Lung microvascular endothelial cell (primary cell): ENCODE measurements around the gene MON2. TPM values are rescaled to one million over a fixed set of nuclear protein-coding genes. Genes with fewer than 3 reads are reported as not detected.
A peak's percentile ranks its signal among the peaks of the same experiment; 100 is the strongest.
"Not testable (repeated sequence)": the region's sequence is repeated elsewhere in the genome, so short reads cannot be mapped to it uniquely, and the experiment has no call there.

Source experiments
- DNase-seq, 2 donors: peaks; one replicate each; pipeline versions ENCODE4 v3.0.0 to v3.0.0-alpha.2; 2010; ENCODE audit warnings: low read depth in 2 of 2
- total RNA-seq: library from RNA; depleted of rRNA; stranded (reverse); fragments of >200 nt; gene quantifications from 2 replicates; pipeline ENCODE4 v1.2.1, GENCODE V29; 2014

The MON2 gene, protein sequence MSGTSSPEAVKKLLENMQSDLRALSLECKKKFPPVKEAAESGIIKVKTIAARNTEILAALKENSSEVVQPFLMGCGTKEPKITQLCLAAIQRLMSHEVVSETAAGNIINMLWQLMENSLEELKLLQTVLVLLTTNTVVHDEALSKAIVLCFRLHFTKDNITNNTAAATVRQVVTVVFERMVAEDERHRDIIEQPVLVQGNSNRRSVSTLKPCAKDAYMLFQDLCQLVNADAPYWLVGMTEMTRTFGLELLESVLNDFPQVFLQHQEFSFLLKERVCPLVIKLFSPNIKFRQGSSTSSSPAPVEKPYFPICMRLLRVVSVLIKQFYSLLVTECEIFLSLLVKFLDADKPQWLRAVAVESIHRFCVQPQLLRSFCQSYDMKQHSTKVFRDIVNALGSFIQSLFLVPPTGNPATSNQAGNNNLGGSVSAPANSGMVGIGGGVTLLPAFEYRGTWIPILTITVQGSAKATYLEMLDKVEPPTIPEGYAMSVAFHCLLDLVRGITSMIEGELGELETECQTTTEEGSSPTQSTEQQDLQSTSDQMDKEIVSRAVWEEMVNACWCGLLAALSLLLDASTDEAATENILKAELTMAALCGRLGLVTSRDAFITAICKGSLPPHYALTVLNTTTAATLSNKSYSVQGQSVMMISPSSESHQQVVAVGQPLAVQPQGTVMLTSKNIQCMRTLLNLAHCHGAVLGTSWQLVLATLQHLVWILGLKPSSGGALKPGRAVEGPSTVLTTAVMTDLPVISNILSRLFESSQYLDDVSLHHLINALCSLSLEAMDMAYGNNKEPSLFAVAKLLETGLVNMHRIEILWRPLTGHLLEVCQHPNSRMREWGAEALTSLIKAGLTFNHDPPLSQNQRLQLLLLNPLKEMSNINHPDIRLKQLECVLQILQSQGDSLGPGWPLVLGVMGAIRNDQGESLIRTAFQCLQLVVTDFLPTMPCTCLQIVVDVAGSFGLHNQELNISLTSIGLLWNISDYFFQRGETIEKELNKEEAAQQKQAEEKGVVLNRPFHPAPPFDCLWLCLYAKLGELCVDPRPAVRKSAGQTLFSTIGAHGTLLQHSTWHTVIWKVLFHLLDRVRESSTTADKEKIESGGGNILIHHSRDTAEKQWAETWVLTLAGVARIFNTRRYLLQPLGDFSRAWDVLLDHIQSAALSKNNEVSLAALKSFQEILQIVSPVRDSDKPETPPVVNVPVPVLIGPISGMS (N-terminal part only)
- 11.1 and 18.3 TPM in 2 replicates for total RNA-seq

DNA sequence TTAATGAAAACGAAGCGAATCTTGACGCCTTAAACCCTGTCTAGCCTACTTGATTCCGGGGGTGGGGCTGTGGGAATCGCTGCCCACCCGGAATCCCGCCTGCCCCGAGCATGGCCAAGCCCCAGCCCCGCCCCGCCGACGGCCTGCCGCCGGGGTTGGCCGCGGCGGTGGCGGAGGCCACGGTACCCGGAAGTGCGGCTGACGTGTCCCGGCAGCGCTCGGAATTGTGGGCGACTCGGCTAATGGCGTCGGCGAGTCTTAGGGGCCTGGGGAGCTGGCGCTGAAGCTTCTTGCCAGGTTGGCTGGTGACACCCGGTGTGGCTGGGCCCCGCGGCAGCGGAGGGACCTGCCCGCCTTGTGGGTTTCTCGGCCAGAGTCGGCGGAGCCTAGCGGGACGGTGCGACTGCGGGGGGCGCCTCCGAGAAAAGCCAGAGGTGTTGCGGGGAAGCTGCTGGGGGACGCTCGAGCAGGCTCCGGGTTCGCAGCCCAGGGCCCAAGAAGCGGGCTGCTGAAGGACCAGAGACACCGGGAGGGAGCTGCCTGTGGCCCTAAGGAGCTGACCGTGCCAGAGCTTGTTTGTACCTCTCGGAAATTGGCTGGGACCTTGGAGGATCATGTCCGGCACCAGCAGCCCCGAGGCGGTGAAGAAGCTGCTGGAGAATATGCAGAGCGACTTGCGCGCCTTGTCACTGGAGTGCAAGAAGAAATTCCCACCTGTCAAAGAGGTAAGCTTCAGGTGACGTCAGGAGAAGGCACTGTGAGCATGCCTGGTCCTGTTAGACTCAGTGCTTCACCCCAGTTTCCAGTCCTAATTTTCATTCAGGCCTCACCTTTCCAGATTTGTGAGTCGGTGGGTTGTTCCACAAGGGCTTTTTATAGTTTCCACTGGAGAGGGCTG, at the start of gene MON2:
Gene MON2, plus strand, starts transcription at position 233 of the 898 bp plus-strand sequence. Its CDS starts 382 bp downstream, at position 615.
- DNase-seq = peak; percentile 89 to 93

DNA sequence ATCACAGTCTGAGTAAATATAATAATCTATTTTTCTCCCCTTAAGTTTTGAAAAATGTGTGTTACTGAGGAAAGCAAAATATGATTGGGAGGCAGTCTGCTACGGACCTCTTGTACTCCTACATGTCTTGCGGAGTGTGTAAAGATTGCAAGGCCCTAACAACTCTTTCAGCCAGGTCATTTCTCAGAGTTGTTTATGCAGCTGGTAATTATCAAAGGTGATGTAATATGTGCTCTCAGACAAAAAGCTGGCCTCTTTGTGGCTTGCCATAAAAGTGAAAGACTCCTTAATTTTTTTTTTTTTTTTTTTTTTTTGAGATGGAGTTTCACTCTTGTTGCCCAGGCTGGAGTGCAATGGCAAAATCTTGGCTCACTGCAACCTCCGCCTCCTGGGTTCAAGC, 40.5 kb upstream of the MON2 start:
- no peak for DNase-seq

DNA sequence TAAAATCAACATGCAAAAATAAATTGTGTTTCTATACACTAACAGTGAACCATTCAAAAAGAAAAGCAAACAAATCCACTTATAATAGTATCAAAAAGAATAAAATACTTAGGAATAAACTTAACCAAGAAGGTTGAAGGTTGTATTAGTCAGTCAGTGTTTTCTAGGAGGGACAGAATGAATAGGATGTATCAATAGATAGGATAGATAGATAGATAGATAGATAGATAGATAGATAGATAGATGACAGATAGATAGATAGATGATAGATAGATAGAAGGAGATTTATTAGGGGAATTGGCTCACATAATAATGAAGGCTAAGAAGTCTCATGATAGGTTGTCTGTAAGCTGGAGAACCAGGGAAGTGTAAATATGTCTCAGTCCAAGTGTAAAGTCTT, 37.2 kb upstream of the MON2 start:
- DNase-seq = no peak

DNA sequence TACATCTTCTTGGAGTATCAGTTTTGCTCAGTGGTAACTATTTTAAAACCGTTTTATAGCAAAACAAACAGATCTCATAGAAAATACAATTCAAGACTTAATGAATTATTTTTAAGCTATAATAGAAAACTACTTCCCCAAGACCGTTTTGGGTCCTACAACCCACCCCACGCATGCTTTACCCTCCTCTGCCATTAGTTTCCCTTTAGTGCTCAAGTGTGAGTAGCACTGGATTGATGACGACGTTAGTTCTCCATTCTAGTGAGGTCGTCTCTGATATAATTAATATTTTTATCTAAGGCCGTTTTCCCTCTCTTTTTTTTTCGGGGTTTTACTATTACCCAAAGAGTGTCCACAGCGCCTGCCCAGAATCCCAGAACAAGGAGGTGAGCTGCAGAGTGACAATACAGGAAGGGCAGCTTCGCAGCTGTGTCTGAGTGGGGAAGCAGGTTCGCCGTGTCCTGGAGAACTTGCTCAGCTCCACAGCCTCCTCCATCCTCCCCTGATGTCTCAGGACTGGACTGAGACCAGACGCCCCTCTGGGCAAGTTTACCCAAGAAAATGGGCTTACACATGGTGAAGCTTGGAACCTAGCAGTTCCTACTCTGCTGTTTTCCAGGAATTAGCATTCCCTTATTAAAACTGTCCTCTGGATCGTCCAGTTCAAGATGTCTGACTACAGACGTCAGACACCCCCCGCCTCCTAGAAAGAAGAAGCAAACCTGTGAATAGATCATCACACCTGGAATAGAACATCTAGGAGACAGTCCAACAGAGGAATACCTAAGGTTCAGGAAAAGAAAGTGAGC, 31.9 kb upstream of the MON2 start:
- no peak for DNase-seq

DNA sequence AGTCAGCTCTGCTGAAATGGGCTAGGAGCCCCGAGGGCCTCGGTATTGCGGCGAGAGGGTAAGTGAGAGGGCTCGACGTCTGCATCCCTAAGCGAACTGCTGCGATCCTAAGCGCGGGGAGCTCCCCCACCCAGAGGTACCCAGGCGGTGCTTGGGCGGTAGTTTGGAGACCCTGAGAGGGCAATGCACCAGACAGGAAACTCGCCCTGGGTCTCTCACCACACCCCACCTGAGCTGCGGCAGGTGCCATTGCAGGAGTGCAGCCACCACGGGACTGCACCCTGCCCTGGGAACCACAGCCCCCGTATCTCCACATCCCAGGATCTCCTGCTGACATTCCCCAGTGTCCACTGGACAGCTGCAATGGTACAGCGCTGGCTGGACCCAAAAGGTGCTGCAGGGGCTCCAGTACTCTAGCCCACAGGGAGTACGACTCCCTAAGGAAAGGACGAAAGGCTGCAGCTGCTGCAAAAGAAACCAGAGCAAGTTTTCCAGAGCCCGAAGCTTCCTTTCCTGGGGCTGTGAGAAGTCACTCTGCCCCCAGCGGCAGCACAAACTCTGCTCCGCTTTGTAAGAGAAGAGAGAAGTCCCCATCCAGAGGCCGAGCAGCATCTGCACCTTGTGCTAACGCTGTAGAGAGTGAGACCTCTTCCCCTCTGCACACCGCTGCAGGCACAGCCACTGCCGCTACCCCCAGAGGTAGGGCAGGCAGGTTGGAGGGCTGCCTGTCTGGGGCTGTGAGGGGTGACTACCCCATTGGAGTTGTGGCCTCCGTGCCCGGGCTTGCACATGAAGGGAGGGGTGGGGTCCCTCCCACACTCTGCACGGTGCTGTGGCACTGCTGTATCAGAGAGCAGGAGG, 31.1 kb upstream of the MON2 start:
- peak; percentile 50 to 63 for DNase-seq

DNA sequence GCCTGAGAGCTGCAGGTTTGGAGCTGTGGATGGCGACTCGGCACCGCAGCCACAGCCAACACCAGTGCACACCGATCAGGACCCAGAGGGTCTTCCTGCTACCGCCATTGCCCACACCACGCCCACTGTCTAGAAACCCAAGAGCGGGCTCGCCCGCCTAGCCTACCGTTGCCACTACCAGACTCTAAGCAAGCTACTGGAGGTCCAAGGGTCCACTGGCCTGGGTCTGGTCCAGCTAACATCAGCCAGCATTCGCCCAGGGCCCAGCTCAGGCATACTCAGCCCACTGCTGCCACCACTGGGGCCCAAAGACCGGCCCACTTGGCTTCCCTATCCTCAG, 30.5 kb upstream of the MON2 start:
- DNase-seq = no peak

DNA sequence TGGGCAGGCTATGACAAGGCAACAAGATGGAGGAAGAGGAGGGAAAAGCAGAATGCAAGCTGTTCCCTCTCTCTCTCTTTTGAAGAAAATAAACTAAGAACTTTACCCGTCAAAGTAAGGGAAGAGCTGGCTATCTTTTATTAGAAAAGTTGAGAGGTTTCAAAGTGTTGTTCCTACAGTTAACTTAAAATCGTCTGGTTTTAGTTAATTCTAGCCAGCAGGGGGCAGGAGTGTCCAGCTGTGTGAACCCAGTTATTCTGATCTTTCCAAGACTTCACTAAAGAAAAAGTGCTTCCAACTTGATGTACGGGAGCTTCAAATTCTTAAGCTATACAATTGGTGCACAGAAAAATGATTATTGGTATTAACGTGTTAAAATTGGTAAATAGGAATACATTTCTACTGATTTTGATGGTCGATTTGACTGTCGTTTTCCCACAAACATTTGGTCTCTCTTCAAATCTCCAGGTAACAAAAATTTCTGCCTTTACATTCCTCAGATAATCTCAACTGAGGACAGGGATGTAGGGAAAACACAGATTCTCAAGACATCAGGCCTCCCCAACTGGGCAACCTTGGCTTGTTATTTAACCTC, 28.4 kb upstream of the MON2 start:
- peak; percentile 67 to 70 for DNase-seq

DNA sequence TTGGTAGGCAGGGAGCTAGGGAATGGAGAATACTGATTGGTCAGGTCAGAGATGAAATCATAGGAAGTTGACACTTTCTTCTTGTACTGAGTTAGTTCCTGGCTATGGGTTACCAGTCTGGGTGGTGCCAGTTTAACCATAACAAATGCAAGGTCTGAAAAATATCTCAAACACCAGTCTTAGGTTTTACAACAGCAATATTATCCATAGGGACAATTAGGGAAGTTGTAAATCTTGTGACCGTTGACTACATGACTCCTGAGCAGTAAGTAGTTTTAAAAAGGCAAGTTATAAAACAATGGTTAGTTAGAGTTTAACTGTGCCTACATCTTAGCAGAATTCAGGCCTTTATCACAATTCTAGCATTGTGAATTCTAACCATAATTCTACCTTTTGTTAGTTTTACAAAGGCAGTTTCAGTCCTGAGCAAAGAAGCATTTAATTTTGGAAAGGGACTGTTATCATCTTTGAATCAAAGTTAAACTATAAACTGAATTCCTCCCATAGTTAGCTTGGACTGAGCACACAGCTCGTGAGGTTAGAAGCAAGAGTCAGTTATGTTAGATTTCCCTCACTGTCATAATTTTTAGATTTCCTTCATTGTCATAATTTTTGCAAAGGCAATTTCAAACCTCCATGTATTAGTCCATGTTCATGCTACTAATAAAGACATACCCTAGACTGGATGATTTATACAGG, 19.7 kb upstream of the MON2 start:
- no peak for DNase-seq

DNA sequence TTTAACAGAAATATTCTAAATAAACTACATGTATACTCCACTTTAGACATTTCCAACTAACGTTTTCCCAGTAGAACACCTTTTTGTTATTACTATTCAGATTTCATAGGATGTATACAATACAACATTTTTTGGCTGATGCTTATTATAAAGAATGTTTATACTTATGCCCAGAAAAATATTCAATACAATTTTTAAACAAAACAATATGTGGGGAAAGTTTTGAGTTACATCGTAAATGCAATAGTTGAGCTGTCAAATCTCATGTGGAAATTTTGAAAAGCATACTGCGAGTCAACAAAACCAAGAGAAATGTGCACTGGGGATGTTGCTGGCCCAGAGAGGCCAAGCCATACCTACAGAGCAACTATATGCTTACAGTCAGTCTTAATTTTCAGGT, 18.2 kb upstream of the MON2 start:
- no peak for DNase-seq

DNA sequence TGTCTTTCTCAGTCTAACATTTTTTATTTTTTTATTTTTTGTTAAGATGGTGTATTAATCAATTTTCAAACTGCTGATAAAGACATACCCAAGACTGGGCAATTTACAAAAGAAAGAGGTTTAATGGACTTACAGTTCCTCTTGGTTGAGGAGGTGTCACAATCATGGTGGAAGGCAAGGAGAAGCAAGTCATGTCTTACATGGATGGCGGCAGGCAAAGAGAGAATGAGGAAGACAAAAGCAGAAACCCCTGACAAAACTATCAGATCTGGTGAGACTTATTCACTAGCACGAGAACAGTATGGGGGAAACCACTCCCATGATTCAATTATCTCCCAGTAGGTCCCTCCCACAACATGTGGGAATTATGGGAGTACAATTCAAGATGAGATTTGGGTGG, 11.2 kb upstream of the MON2 start:
- not testable (repeated sequence) for DNase-seq

DNA sequence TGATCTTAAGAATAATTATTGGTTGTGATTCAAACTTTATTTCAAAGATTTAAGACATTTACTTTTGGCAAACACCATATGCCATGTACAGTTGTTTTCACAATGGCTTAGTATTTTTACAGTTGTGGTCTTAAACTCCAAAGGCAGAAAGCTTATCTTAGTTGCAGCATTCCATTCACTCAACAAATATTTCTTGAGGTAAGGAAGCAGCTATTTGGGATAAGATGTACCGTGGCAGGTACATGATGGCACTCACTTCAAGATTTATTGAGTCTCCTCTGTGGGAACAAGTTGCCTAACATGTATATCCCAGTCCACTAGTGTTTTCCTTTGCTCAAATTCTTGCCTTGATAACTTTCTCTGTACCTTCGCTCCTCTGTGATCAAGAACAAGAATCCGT, 8.0 kb upstream of the MON2 start:
- no peak for DNase-seq

DNA sequence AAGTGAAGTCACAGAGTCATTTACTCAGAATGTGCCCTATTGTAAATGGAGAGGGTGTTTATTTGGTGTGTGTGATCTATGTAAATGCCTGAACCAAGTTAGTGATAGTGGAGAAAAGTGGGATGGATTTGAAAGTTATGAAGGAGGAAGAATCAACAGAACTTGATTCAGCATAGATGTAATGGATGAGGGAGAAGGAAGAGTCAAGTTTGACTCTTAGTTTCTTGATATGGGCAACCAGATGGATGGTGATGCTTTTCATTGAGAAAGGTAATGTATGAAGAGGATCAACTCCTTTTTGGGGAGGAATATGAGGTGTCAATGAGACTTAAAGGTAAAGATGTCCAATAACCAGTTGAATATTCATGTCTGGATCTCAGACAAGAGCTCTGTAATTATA, 6.7 kb upstream of the MON2 start:
- no peak for DNase-seq

DNA sequence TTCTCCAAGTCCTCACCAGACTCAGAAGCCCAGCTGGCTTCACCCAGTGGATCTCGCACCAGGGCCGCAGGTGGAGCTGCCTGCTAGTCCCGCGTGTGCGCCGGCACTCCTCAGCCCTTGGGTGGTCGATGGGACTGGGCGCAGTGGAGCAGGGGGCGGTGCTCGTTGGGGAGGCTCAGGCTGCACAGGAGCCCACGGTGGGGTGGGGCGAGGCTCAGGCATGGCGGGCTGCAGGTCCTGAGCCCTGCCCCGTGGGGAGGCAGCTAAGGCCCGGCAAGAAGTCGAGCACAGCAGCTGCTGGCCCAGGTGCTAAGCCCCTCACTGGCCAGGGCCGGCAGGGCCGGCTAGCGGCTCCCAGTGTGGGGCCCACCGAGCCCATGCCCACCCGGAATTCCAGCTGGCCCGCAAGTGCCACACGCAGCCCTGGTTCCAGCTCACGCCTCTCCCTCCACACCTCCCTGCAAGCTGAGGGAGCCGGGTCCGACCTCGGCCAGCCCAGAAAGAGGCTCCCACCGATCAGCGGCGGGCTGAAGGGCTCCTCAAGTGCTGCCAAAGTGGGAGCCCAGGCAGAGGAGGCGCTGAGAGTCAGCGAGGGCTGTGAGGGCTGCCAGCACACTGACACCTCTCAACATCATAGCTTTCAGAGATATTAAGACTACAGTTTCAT, 5.3 kb upstream of the MON2 start:
- DNase-seq = not testable (repeated sequence)

DNA sequence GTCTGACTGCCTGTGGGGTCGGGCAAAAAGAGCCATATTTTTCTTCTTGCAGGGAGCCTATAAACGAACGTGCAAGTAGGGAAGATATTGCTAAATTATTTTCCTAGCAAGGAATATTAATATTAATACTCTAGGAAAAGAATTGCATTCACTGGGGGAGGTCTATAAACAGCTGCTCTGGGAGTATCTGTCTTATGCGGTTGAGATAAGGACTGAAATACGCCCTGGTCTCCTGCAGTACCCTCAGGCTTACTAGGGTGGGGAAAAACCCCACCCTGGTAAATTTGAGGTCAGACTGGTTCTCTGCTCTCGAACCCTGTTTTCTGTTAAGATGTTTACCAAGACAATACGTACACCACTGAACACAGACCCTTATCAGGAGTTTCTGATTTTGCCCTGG, 3.4 kb upstream of the MON2 start:
- not testable (repeated sequence) for DNase-seq

DNA sequence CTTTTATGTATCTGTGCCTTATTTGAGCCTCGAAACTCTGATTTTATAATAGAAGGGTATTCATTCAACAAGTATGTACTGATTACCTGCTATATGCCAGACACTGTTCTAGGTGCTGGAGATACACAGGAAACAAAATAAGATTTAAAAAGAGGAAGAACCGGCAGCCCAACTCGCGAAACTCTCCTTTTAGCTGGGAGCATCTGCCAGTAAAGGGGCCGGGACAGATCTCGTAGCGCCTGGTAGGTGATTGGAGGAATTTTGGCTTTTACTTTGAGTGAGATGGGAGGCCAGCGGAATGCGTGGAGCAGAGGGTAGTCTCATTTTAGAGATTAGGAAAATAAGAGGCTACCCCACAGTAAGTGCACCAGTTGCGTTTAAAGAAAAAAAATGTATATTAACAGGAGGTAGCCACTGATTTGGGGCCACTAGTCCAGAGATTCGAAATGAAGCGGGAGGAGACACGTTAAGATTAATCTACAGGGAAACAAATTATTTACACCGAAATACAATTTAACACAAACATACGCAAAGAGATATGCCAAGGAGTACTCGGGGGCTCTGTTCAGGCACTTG, 520 bp upstream of the MON2 start:
- peak; percentile 40 to 54 for DNase-seq

DNA sequence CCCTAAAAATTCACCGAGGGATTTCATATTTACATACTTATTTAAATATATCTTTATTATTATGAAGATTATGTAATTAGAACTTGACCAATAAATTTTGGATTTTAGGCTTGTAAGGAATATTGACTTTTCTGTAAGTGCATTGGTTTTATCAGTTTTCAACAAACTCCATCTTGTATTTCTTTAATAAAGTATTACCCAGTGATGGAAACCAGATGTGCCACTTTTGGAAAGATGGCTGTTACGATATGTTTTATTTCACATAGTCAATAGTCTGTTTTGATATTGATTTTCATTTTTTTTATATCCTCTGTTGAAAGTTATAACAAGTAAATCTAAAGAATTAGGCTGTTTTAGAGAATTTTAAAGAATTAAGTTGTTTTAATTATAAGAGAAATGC, 1.8 kb downstream of the MON2 start:
- no peak for DNase-seq

DNA sequence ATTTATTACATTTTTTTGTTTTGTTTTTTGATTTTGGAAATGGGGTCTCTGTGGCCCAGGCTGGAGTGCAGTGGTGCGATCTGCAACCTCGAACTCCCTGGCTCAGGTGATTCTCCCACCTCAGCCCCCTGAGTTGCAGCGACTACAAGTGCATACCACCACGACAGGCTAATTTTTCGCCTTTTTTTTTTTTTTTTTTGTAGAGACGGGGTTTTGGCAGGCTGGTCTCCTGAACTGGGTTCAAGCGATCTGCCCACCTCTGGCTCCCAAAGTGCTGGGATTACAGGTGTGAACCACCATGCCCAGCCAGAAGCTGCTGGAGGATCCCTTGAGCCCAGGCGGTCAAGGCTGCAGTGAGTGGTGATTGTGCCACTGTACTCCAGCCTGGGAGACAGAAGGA, 2.3 kb downstream of the MON2 start:
- DNase-seq = no peak
